Measurements from ENCODE around the gene RBM5. TPM values are rescaled to one million over a fixed set of nuclear protein-coding genes. Genes with fewer than 3 reads are reported as not detected.

The RBM5 gene
- total and polyA plus RNA-seq, 2 experiments from 2014 or later: 44.9 to 111 TPM

DNA sequence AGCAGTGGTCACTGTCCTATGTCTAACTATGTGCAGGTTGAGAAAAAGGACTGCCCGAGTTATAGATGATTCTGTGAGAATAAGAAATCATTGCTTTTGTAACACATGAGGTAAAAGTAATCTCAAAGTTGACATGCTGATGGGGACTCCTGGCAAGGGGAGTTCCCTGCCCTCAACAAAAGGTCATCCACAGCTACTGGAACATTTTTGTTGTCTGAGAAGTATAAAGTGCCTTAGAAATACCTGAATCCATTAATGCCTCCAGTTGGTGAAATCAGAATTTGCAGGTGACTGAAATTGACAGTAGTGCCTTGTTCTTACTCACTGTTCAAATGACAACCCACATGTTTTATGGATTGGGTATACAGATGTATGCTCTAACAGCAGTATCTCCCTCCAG lies 43.7 kb upstream of the RBM5 start:
- H3K27me3 Mint-ChIP-seq (ENCODE audit: insufficient read depth, low read depth, poor library complexity): peaks cover 2% of the 10 kb centered on the region
- H4K20me1 ChIP-seq (replicated peaks; ENCODE audit: insufficient read depth): peaks cover 30% of the 10 kb centered on the region; the same call in 1 of the 2 replicates

More for the DNA sequence above, 43.7 kb upstream of the RBM5 start:
- Histone ChIP-seq H3K36me3 (ENCODE audit: insufficient read depth) (peaks cover 5% of the 10 kb centered on the region; the same call in 1 of the 2 replicates), H2AFZ (no peak overlapping the region), H3K4me3 (no peak overlapping the region), H3K79me2 (replicated peaks; ENCODE audit: insufficient read depth) (no peaks in the 10 kb centered on the region), H3K9me2 (ENCODE audit: insufficient read depth) (no peaks in the 10 kb centered on the region), H3K4me1 (ENCODE audit: insufficient read depth) (no peaks in the 10 kb centered on the region), H3K27me3 (ENCODE audit: insufficient read depth) (no peaks in the 10 kb centered on the region), H3K27ac (ENCODE audit: low read depth) (no peak overlapping the region), H3F3A (replicated peaks; ENCODE audit: low read depth) (0 out of 2 replicates have a peak, but pooled peaks cover 18% of the 10 kb centered on the region), H3K4me2 (no peak overlapping the region)
- no peak for ATAC-seq
- TF ChIP-seq, protein P1, sequence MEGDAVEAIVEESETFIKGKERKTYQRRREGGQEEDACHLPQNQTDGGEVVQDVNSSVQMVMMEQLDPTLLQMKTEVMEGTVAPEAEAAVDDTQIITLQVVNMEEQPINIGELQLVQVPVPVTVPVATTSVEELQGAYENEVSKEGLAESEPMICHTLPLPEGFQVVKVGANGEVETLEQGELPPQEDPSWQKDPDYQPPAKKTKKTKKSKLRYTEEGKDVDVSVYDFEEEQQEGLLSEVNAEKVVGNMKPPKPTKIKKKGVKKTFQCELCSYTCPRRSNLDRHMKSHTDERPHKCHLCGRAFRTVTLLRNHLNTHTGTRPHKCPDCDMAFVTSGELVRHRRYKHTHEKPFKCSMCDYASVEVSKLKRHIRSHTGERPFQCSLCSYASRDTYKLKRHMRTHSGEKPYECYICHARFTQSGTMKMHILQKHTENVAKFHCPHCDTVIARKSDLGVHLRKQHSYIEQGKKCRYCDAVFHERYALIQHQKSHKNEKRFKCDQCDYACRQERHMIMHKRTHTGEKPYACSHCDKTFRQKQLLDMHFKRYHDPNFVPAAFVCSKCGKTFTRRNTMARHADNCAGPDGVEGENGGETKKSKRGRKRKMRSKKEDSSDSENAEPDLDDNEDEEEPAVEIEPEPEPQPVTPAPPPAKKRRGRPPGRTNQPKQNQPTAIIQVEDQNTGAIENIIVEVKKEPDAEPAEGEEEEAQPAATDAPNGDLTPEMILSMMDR (conservative IDR thresholded peaks at IDR 0.05; ENCODE audit: low read depth in 2 of 2): no peak
- TF ChIP-seq ZNF114 (CRISPR knock-in tag; IDR thresholded peaks at IDR 0.05): no peak
- TF ChIP-seq, protein P2, sequence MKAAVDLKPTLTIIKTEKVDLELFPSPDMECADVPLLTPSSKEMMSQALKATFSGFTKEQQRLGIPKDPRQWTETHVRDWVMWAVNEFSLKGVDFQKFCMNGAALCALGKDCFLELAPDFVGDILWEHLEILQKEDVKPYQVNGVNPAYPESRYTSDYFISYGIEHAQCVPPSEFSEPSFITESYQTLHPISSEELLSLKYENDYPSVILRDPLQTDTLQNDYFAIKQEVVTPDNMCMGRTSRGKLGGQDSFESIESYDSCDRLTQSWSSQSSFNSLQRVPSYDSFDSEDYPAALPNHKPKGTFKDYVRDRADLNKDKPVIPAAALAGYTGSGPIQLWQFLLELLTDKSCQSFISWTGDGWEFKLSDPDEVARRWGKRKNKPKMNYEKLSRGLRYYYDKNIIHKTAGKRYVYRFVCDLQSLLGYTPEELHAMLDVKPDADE (IDR thresholded peaks at IDR 0.05): no peak
- TF ChIP-seq, protein P3, sequence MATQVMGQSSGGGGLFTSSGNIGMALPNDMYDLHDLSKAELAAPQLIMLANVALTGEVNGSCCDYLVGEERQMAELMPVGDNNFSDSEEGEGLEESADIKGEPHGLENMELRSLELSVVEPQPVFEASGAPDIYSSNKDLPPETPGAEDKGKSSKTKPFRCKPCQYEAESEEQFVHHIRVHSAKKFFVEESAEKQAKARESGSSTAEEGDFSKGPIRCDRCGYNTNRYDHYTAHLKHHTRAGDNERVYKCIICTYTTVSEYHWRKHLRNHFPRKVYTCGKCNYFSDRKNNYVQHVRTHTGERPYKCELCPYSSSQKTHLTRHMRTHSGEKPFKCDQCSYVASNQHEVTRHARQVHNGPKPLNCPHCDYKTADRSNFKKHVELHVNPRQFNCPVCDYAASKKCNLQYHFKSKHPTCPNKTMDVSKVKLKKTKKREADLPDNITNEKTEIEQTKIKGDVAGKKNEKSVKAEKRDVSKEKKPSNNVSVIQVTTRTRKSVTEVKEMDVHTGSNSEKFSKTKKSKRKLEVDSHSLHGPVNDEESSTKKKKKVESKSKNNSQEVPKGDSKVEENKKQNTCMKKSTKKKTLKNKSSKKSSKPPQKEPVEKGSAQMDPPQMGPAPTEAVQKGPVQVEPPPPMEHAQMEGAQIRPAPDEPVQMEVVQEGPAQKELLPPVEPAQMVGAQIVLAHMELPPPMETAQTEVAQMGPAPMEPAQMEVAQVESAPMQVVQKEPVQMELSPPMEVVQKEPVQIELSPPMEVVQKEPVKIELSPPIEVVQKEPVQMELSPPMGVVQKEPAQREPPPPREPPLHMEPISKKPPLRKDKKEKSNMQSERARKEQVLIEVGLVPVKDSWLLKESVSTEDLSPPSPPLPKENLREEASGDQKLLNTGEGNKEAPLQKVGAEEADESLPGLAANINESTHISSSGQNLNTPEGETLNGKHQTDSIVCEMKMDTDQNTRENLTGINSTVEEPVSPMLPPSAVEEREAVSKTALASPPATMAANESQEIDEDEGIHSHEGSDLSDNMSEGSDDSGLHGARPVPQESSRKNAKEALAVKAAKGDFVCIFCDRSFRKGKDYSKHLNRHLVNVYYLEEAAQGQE (IDR thresholded peaks at IDR 0.05; ENCODE audit: unreplicated experiment): no peak
- TF ChIP-seq, protein P4, sequence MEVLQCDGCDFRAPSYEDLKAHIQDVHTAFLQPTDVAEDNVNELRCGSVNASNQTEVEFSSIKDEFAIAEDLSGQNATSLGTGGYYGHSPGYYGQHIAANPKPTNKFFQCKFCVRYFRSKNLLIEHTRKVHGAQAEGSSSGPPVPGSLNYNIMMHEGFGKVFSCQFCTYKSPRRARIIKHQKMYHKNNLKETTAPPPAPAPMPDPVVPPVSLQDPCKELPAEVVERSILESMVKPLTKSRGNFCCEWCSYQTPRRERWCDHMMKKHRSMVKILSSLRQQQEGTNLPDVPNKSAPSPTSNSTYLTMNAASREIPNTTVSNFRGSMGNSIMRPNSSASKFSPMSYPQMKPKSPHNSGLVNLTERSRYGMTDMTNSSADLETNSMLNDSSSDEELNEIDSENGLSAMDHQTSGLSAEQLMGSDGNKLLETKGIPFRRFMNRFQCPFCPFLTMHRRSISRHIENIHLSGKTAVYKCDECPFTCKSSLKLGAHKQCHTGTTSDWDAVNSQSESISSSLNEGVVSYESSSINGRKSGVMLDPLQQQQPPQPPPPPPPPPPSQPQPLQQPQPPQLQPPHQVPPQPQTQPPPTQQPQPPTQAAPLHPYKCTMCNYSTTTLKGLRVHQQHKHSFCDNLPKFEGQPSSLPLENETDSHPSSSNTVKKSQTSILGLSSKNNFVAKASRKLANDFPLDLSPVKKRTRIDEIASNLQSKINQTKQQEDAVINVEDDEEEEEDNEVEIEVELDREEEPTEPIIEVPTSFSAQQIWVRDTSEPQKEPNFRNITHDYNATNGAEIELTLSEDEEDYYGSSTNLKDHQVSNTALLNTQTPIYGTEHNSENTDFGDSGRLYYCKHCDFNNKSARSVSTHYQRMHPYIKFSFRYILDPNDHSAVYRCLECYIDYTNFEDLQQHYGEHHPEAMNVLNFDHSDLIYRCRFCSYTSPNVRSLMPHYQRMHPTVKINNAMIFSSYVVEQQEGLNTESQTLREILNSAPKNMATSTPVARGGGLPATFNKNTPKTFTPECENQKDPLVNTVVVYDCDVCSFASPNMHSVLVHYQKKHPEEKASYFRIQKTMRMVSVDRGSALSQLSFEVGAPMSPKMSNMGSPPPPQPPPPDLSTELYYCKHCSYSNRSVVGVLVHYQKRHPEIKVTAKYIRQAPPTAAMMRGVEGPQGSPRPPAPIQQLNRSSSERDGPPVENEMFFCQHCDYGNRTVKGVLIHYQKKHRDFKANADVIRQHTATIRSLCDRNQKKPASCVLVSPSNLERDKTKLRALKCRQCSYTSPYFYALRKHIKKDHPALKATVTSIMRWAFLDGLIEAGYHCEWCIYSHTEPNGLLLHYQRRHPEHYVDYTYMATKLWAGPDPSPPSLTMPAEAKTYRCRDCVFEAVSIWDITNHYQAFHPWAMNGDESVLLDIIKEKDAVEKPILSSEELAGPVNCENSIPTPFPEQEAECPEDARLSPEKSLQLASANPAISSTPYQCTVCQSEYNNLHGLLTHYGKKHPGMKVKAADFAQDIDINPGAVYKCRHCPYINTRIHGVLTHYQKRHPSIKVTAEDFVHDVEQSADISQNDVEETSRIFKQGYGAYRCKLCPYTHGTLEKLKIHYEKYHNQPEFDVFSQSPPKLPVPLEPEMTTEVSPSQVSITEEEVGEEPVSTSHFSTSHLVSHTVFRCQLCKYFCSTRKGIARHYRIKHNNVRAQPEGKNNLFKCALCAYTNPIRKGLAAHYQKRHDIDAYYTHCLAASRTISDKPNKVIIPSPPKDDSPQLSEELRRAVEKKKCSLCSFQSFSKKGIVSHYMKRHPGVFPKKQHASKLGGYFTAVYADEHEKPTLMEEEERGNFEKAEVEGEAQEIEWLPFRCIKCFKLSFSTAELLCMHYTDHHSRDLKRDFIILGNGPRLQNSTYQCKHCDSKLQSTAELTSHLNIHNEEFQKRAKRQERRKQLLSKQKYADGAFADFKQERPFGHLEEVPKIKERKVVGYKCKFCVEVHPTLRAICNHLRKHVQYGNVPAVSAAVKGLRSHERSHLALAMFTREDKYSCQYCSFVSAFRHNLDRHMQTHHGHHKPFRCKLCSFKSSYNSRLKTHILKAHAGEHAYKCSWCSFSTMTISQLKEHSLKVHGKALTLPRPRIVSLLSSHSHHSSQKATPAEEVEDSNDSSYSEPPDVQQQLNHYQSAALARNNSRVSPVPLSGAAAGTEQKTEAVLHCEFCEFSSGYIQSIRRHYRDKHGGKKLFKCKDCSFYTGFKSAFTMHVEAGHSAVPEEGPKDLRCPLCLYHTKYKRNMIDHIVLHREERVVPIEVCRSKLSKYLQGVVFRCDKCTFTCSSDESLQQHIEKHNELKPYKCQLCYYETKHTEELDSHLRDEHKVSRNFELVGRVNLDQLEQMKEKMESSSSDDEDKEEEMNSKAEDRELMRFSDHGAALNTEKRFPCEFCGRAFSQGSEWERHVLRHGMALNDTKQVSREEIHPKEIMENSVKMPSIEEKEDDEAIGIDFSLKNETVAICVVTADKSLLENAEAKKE (CRISPR knock-in tag; IDR thresholded peaks at IDR 0.05): no peak
- no peak for TF ChIP-seq NANOG (IDR thresholded peaks at IDR 0.05; ENCODE audit: borderline replicate concordance)
- TF ChIP-seq CREB1 (CRISPR knock-in tag; IDR thresholded peaks at IDR 0.05; ENCODE audit: low read depth): no peak
- TF ChIP-seq EZH2 (IDR thresholded peaks at IDR 0.05; ENCODE audit: low read depth, unreplicated experiment): no peak
- TF ChIP-seq POLR2AphosphoS5 (IDR thresholded peaks at IDR 0.05; ENCODE audit: low read depth): no peak
- no peak for TF ChIP-seq JUNB (IDR thresholded peaks at IDR 0.05; ENCODE audit: unreplicated experiment)
- no peak for TF ChIP-seq EZH2phosphoT487 (IDR thresholded peaks at IDR 0.05; ENCODE audit: unreplicated experiment)
- TF ChIP-seq ZNF331 (CRISPR knock-in tag; IDR thresholded peaks at IDR 0.05; ENCODE audit: low read depth): no peak
- no peak for TF ChIP-seq STAT1 (IDR thresholded peaks at IDR 0.05; ENCODE audit: unreplicated experiment)
- DNase-seq (ENCODE audit: low spot score): no peak
- H3K9me3 Mint-ChIP-seq: no peaks in the 10 kb centered on the region
- no peak overlapping the region for H3K27ac Mint-ChIP-seq
- peaks cover 14% of the 10 kb centered on the region for H3K36me3 Mint-ChIP-seq (ENCODE audit: low read depth)
- no peak overlapping the region for H3K4me3 Mint-ChIP-seq
- no peaks in the 10 kb centered on the region for H3K4me1 Mint-ChIP-seq
